OCI-LY7 (cell line): ENCODE results near the gene DCT.

Source experiments
- EZH2phosphoT487 ChIP-seq: fragments of 200-600 bp; sonication (generic); IDR thresholded peaks from 2 replicates; pipeline ENCODE4 v1.6.1; 2018; ENCODE audit warnings: low read depth, borderline replicate concordance, mild to moderate bottlenecking, mixed run types, antibody characterized with exemption, low read length, moderate library complexity, mixed read lengths
- TF ChIP-seq, protein P1 (sequence below): fragments of 200-600 bp; sonication (generic); conservative IDR thresholded peaks from 2 replicates; pipeline ENCODE4 v1.5.1; 2014; ENCODE audit warnings: mild to moderate bottlenecking, antibody characterized with exemption, low read length, moderate library complexity, mixed read lengths

DNA sequence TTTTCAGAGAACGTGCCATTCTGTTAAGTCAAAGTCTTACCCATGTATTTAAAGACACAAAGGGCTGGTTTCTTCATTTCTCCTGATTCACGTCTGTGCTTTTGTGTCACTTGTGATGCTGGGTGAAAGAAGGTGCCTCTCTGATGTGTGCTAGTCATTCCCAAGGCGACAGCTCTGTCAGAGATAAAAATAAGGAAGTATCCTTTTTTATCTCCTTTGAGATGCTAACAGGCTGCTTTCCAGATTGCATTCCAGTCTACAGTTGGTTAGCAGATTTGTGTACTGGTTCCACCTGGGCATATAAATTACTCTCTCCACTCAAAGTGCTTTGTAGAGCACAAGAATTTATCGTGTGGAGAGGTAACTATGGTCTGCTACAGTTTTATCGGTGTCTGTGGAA, 33.5 kb upstream of the DCT start:
- TF ChIP-seq, protein P1, sequence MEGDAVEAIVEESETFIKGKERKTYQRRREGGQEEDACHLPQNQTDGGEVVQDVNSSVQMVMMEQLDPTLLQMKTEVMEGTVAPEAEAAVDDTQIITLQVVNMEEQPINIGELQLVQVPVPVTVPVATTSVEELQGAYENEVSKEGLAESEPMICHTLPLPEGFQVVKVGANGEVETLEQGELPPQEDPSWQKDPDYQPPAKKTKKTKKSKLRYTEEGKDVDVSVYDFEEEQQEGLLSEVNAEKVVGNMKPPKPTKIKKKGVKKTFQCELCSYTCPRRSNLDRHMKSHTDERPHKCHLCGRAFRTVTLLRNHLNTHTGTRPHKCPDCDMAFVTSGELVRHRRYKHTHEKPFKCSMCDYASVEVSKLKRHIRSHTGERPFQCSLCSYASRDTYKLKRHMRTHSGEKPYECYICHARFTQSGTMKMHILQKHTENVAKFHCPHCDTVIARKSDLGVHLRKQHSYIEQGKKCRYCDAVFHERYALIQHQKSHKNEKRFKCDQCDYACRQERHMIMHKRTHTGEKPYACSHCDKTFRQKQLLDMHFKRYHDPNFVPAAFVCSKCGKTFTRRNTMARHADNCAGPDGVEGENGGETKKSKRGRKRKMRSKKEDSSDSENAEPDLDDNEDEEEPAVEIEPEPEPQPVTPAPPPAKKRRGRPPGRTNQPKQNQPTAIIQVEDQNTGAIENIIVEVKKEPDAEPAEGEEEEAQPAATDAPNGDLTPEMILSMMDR, result no peak
- TF ChIP-seq EZH2phosphoT487, result no peak
